SK-N-SH treated with all-trans-retinoic acid at 6 μM for 48 hours (cell line): ENCODE results near the gene PXMP2.

ENCODE experiments used
- ATAC-seq: fragments of 200-7000 bp; cut with Tn5 transposase; 3 replicates; pipeline ENCODE4 v1.9.1; 2020; ENCODE audit warnings: mild to moderate bottlenecking, moderate library complexity
- ARNTL ChIP-seq: fragments of 450-650 bp; formaldehyde crosslinking; IDR thresholded peaks from 2 replicates; pipeline ENCODE4 v1.5.0; 2020; ENCODE audit warnings: low read depth, mild to moderate bottlenecking, moderate library complexity, borderline replicate concordance
- BACH2 ChIP-seq: fragments of 250-450 bp; sonication (Bioruptor Pico); IDR thresholded peaks from 2 replicates; pipeline ENCODE4 v1.9.0; 2021; ENCODE audit warnings: mild to moderate bottlenecking, borderline replicate concordance
- CREB5 ChIP-seq: fragments of 250-450 bp; sonication (Bioruptor Pico); IDR thresholded peaks from 2 replicates; pipeline ENCODE4 v1.5.1; 2020; ENCODE audit warnings: low read depth, mild to moderate bottlenecking, moderate library complexity
- CSDC2 ChIP-seq: fragments of 250-450 bp; sonication (Bioruptor Pico); IDR thresholded peaks from 2 replicates; pipeline ENCODE4 v1.5.0; 2020; ENCODE audit warnings: mild to moderate bottlenecking, moderate library complexity
- CSRNP3 ChIP-seq: fragments of 250-450 bp; sonication (Bioruptor Pico); IDR thresholded peaks from 2 replicates; pipeline ENCODE4 v1.5.1; 2021; ENCODE audit warnings: mild to moderate bottlenecking, moderate library complexity
- ESRRG ChIP-seq: fragments of 250-450 bp; sonication (Bioruptor Pico); IDR thresholded peaks from 2 replicates; pipeline ENCODE4 v1.6.1; 2021; ENCODE audit warnings: mild to moderate bottlenecking
- GLIS3 ChIP-seq: fragments of 250-450 bp; sonication (Bioruptor Pico); IDR thresholded peaks from 2 replicates; pipeline ENCODE4 v1.5.0; 2020; ENCODE audit warnings: mild to moderate bottlenecking, moderate library complexity
- ISL1 ChIP-seq: fragments of 250-450 bp; sonication (Bioruptor Pico); IDR thresholded peaks from 2 replicates; pipeline ENCODE4 v2.1.2; 2022; ENCODE audit warnings: mild to moderate bottlenecking, moderate library complexity
- OSR1 ChIP-seq: fragments of 250-450 bp; sonication (Bioruptor Pico); IDR thresholded peaks from 2 replicates; pipeline ENCODE4 v1.8.0; 2022; ENCODE audit warnings: moderate library complexity, mild to moderate bottlenecking, inconsistent platforms
- PATZ1 ChIP-seq: fragments of 250-450 bp; sonication (Bioruptor Pico); IDR thresholded peaks from 2 replicates; pipeline ENCODE4 v1.8.0; 2020; ENCODE audit warnings: mild to moderate bottlenecking, moderate library complexity, borderline replicate concordance
- POU6F1 ChIP-seq: fragments of 250-450 bp; sonication (Bioruptor Pico); IDR thresholded peaks from 2 replicates; pipeline ENCODE4 v1.8.0; 2021; ENCODE audit warnings: low read depth, mild to moderate bottlenecking, moderate library complexity, borderline replicate concordance
- PPARA ChIP-seq: fragments of 250-450 bp; sonication (Bioruptor Pico); IDR thresholded peaks from 2 replicates; pipeline ENCODE4 v1.5.0; 2020; ENCODE audit warnings: mild to moderate bottlenecking, borderline replicate concordance
- RARB ChIP-seq: fragments of 250-450 bp; sonication (Bioruptor Pico); IDR thresholded peaks from 2 replicates; pipeline ENCODE4 v1.8.0; 2021; ENCODE audit warnings: mild to moderate bottlenecking, moderate library complexity
- SNAI2 ChIP-seq: fragments of 250-450 bp; sonication (Bioruptor Pico); IDR thresholded peaks from 2 replicates; pipeline ENCODE4 v1.5.0; 2020; ENCODE audit warnings: mild to moderate bottlenecking, moderate library complexity
- TSHZ2 ChIP-seq: fragments of 250-450 bp; sonication (Bioruptor Pico); IDR thresholded peaks from 2 replicates; pipeline ENCODE4 v1.5.0; 2020; ENCODE audit warnings: mild to moderate bottlenecking, moderate library complexity
- ZC3H10 ChIP-seq: fragments of 250-450 bp; sonication (Bioruptor Pico); IDR thresholded peaks from 2 replicates; pipeline ENCODE4 v1.5.1; 2021; ENCODE audit warnings: mild to moderate bottlenecking, moderate library complexity
- ZFP3 ChIP-seq: fragments of 250-450 bp; sonication (Bioruptor Pico); IDR thresholded peaks from 2 replicates; pipeline ENCODE4 v1.5.0; 2020; ENCODE audit warnings: mild to moderate bottlenecking, moderate library complexity
- ZFP30 ChIP-seq: fragments of 450-650 bp; formaldehyde crosslinking; IDR thresholded peaks from 2 replicates; pipeline ENCODE4 v1.5.0; 2022; ENCODE audit warnings: mild to moderate bottlenecking, moderate library complexity
- ZNF70 ChIP-seq: fragments of 450-650 bp; formaldehyde crosslinking; IDR thresholded peaks from 2 replicates; pipeline ENCODE4 v1.5.0; 2020; ENCODE audit warnings: mild to moderate bottlenecking, moderate library complexity
- ZNF8 ChIP-seq: fragments of 450-650 bp; formaldehyde crosslinking; IDR thresholded peaks from 2 replicates; pipeline ENCODE4 v1.5.0; 2020; ENCODE audit warnings: mild to moderate bottlenecking, moderate library complexity

PXMP2 gene

GRCh38 chr12:132659146-132659545 lies 28.2 kb upstream of the PXMP2 start:
- no peak for ATAC-seq
- TF ChIP-seq ARNTL (CRISPR knock-in tag) (no peak), ISL1 (CRISPR knock-in tag) (no peak), ZFP3 (CRISPR knock-in tag) (no peak), CREB5 (CRISPR knock-in tag) (no peak), GLIS3 (CRISPR knock-in tag) (no peak), ZNF8 (CRISPR knock-in tag) (no peak), ZC3H10 (no peak), PPARA (CRISPR knock-in tag) (no peak), ZNF70 (no peak), BACH2 (CRISPR knock-in tag) (no peak), ESRRG (no peak), CSDC2 (CRISPR knock-in tag) (no peak)

- TF ChIP-seq OSR1 (CRISPR knock-in tag) (no peak), ISL1 (CRISPR knock-in tag) (no peak), TSHZ2 (CRISPR knock-in tag) (no peak), PATZ1 (no peak), GLIS3 (CRISPR knock-in tag) (no peak), SNAI2 (CRISPR knock-in tag) (no peak), CSRNP3 (CRISPR knock-in tag) (no peak), BACH2 (CRISPR knock-in tag) (no peak), ZNF8 (CRISPR knock-in tag) (no peak), ZFP3 (CRISPR knock-in tag) (no peak), RARB (CRISPR knock-in tag) (no peak), CREB5 (CRISPR knock-in tag) (no peak), ZFP30 (CRISPR knock-in tag) (no peak), POU6F1 (no peak), ARNTL (CRISPR knock-in tag) (no peak), CSDC2 (CRISPR knock-in tag) (no peak), ESRRG (no peak)
- no peak for ATAC-seq
These were observed 27.3 kb upstream of the PXMP2 start for GRCh38 chr12:132660052-132660451.

GRCh38 chr12:132660996-132661395 lies 26.4 kb upstream of the PXMP2 start:
- ATAC-seq: no peak
- no peak for TF ChIP-seq CSDC2 (CRISPR knock-in tag)
